Astrocyte of the spinal cord (primary cell): ENCODE data around the gene CCDC6.
A peak's percentile ranks its signal among the peaks of the same experiment; 100 is the strongest.

ENCODE experiments used
- DNase-seq: peaks from one replicate; pipeline ENCODE4 v3.0.0; 2011; ENCODE audit warnings: low read depth, low spot score
- H3K4me3 ChIP-seq: 2 replicates; pipeline ENCODE4 v1.5.1; 2011; ENCODE audit warnings: low read depth, mild to moderate bottlenecking, low read length, moderate library complexity
- in situ Hi-C: cut with HindIII; loops from 2 replicates; pipeline ENCODE4 v1.10.0; 2017; ENCODE audit warnings: low sequenced_read_pairs
- TF ChIP-seq, protein P1 (sequence below): IDR thresholded peaks from 2 replicates; pipeline ENCODE4 v1.5.1; 2012; ENCODE audit warnings: low read depth, mild to moderate bottlenecking, low read length, inconsistent platforms

CCDC6 gene

DNA sequence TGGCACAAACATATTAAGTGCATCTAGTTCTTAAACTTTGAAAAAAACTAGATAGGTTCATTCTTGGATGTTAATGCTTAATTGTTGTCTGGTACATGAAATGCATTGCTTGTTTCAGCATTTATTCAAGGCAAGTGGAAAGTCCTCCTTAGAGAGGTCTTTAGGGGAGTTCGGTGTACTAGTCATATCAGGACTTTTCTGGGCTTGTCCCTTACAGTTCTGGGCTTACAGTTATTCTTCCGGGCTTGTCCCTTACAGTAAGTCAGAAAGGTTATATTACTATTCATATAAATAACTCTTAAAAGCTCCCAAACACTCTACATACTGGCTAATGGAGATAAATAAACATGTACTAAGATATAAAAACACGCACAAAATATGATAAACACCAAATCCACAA lies 91.5 kb downstream of the CCDC6 start:
- DNase-seq = no peak
- TF ChIP-seq, protein P1, sequence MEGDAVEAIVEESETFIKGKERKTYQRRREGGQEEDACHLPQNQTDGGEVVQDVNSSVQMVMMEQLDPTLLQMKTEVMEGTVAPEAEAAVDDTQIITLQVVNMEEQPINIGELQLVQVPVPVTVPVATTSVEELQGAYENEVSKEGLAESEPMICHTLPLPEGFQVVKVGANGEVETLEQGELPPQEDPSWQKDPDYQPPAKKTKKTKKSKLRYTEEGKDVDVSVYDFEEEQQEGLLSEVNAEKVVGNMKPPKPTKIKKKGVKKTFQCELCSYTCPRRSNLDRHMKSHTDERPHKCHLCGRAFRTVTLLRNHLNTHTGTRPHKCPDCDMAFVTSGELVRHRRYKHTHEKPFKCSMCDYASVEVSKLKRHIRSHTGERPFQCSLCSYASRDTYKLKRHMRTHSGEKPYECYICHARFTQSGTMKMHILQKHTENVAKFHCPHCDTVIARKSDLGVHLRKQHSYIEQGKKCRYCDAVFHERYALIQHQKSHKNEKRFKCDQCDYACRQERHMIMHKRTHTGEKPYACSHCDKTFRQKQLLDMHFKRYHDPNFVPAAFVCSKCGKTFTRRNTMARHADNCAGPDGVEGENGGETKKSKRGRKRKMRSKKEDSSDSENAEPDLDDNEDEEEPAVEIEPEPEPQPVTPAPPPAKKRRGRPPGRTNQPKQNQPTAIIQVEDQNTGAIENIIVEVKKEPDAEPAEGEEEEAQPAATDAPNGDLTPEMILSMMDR = no peak
- in situ Hi-C loops = no loop called here
- no peak overlapping the region for H3K4me3 ChIP-seq

DNA sequence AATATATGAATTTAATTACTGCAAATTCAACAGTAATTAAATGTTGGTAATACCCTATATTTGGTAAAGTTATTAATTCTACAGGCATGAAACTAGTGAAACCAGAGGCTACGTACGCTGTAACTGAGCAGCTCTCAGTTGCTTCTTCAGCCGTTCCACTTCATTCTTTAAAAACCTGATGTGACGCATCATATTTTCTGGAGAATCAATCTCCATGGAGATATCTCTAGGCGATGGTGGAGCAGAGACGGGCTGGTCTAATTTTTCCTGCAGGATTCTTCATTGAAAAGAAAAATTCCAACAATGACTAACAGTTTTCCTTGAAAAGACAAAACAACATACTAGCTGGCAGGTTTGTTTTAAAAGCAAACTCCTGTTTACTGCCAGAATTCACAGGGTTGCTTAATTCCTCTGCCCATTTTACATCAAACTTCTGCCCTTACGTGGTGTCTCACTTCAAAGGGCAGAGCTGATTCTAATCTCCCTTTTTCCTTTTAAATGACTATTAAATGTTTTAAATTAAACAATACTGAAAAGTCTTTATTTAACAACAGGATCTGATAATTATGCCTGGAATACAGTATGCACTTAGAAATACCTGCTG lies 93.7 kb downstream of the CCDC6 start:
- in situ Hi-C loops = no loop called here
- DNase-seq = no peak
- H3K4me3 ChIP-seq = no peak overlapping the region
- TF ChIP-seq, protein P1 = no peak

DNA sequence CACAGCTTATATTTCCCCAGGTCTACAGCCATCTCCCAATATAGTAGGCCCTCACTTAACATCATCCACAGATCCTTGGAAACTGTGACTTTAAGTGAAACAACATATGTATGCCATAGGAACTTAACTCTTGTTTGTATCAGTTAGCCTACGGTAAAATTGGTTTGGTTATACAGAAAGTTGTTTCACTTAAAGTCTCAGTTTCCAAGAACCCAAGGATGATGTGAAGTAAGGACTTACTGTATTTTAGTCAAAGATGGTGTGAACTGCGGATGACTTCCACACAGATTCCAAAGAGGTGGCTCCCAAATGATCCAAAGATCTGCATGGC lies 96.7 kb downstream of the CCDC6 start:
- DNase-seq = no peak
- TF ChIP-seq, protein P1 = no peak
- in situ Hi-C loops = no loop called here
- no peak overlapping the region for H3K4me3 ChIP-seq

DNA sequence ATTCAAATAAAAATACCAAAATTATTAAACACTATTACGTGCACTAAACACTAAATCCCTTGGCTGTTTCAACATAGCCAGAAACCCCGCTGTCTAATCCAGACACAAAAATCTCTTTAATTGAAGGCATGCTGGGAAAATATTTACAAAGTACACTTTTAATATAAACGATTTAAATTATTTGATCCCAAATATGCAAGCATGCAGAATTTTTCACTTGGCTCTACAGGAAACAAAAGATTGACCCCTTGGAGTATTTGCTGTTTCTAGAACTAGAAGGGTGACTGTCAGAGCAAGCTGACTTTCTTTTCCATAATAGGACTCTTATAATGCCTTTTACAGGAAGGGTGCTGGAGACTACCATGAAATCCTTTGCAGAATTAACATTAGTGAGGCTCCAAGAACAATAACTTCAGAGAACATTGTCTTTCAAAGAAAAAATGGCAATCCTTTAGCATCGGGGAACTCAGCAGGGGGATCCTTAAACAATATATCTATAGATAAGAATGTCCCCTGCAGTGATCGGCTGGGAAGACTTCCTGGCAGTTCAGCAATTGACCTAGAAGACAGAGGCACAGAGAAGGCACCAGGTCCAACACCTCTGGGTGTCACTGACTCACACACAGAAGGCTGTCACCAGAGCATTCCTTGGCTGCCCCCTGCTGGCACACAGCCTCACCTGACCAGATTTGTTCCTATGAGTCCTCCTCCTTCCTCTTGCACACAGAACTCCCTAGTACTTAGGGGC lies 97.3 kb downstream of the CCDC6 start:
- in situ Hi-C loops = no loop called here

DNA sequence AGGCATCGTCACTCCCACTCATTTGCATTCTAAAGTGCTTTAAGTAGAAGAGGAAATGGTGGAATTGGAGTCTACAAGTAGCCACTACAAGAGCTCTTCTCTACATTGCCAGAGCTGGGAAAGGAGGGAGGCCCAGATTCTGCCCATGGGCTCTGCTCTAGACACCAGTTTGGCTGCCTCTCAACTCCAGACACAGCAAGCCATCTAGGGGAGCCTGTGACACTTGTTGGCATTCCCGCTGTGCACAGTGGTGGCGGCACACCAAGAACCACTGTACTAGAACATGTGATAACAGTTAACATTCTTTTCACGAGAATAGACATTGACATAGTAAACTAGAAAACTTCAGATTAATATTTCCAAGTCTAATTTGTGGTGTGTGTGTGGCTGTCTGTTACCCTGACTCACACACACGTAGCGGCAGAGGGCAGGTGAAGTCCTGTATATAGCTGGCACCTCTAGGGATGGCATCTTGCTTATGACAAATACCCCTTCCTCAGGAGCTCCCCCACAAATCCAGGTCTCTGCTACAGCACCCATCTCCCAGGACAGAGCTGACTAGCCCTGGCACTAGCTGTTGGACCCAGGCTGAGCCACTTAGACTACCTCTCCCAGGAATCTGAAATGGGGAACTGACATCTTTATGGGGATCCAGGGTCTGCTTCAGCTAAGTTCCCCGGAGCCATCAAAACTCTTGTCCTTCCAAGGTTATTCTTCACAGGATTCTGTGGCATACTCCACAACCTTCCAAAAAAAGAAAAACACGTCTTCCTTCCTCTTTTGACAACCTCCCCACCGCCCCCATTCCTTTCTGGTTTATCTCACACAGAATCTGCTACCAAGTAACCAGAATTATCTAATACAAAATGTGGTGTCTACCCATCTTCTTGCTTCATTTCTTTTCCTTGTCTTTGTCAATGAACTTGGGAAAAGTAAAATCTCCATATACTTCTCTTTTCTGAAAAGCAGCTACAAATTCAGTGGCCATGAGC lies 98.4 kb downstream of the CCDC6 start:
- no peak overlapping the region for H3K4me3 ChIP-seq
- in situ Hi-C loops = no loop called here
- no peak for DNase-seq
- TF ChIP-seq, protein P1 = no peak

More for the DNA sequence above, 97.3 kb downstream of the CCDC6 start:
- TF ChIP-seq, protein P1 = peak; percentile 70
- DNase-seq = peak; percentile 62
- no peak overlapping the region for H3K4me3 ChIP-seq

DNA sequence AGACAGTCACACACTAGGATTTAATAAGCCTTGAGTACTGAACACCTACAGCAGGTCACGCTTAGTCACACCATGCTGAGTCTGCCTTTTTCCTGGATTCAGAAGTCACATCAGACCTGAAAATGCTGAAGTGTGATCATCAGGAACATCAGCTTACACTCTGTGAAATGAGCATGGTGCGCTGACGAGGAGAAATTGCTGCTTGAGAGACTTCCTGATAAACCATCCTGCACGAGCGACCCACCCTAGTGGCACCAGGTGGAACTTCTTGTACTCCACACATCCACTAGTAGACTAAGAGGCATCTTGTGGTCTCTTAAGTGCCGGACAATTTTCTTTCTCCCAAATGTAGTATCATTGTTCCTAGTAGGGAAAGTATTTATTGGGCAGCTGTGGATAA lies 101.3 kb downstream of the CCDC6 start:
- H3K4me3 ChIP-seq = no peak overlapping the region
- TF ChIP-seq, protein P1 = peak; percentile 42
- in situ Hi-C loops = no loop called here
- DNase-seq = no peak
